M059J (cell line): ENCODE measurements around the gene ZFAND3. TPM values are rescaled to one million over a fixed set of nuclear protein-coding genes. Genes with fewer than 3 reads are reported as not detected.
"Not testable (repeated sequence)": the region's sequence is repeated elsewhere in the genome, so short reads cannot be mapped to it uniquely, and the experiment has no call there.

Experiments
- DNase-seq: peaks from one replicate; pipeline ENCODE4 v3.0.0-alpha.2; 2012; ENCODE audit warnings: low read depth
- total RNA-seq: library from RNA; depleted of rRNA; stranded (reverse); fragments of >200 nt; shearing (Covaris generic); gene quantifications from 2 replicates; pipeline ENCODE4 v1.2.3, GENCODE V29; 2014

The ZFAND3 gene
- total RNA-seq, 1 experiment from 2014 or later = 36.2 TPM

GRCh38 chr6:38091613-38092012 lies 272.1 kb downstream of the ZFAND3 start:
- no peak for DNase-seq

GRCh38 chr6:38092465-38092864 lies 272.9 kb downstream of the ZFAND3 start:
- DNase-seq = no peak

GRCh38 chr6:38092964-38093363 lies 273.4 kb downstream of the ZFAND3 start:
- no peak for DNase-seq

GRCh38 chr6:38095054-38095453 lies 275.5 kb downstream of the ZFAND3 start:
- peak; percentile 43 for DNase-seq

GRCh38 chr6:38099221-38099620 lies 279.7 kb downstream of the ZFAND3 start:
- no peak for DNase-seq

- DNase-seq = no peak
Observed at GRCh38 chr6:38100380-38100779, 280.9 kb downstream of the ZFAND3 start.

- no peak for DNase-seq
Observed at GRCh38 chr6:38103921-38104320, 284.4 kb downstream of the ZFAND3 start.

GRCh38 chr6:38105066-38105465 lies 285.5 kb downstream of the ZFAND3 start:
- DNase-seq = no peak

- no peak for DNase-seq
Observed at GRCh38 chr6:38107073-38107472, 287.5 kb downstream of the ZFAND3 start.

- no peak for DNase-seq
Observed at GRCh38 chr6:38110481-38110971, 291.0 kb downstream of the ZFAND3 start.

- DNase-seq = no peak
Observed at GRCh38 chr6:38112181-38112580, 292.7 kb downstream of the ZFAND3 start.

- no peak for DNase-seq
Observed at GRCh38 chr6:38113825-38114576, 294.5 kb downstream of the ZFAND3 start.

GRCh38 chr6:38114976-38115625 lies 295.6 kb downstream of the ZFAND3 start:
- no peak for DNase-seq

GRCh38 chr6:38115626-38116008 lies 296.1 kb downstream of the ZFAND3 start:
- DNase-seq = no peak

GRCh38 chr6:38116248-38116647 lies 296.7 kb downstream of the ZFAND3 start:
- no peak for DNase-seq

- peak; percentile 58 for DNase-seq
Observed at GRCh38 chr6:38117281-38117680, 297.8 kb downstream of the ZFAND3 start.

- DNase-seq = no peak
Observed at GRCh38 chr6:38118791-38119365, 299.4 kb downstream of the ZFAND3 start.

- no peak for DNase-seq
Observed at GRCh38 chr6:38119516-38119915, 300.0 kb downstream of the ZFAND3 start.

- not testable (repeated sequence) for DNase-seq
Observed at GRCh38 chr6:38124224-38124926, 304.8 kb downstream of the ZFAND3 start.

GRCh38 chr6:38127284-38127683 lies 307.8 kb downstream of the ZFAND3 start:
- DNase-seq = no peak

- peak; percentile 93 for DNase-seq
Observed at GRCh38 chr6:38131527-38131965, 312.0 kb downstream of the ZFAND3 start.
